ENCODE measurements around the gene IL17RC. TPM values are rescaled to one million over a fixed set of nuclear protein-coding genes. Genes with fewer than 3 reads are reported as not detected.
A peak's percentile ranks its signal among the peaks of the same experiment; 100 is the strongest.
"Not testable (repeated sequence)": the region's sequence is repeated elsewhere in the genome, so short reads cannot be mapped to it uniquely, and the experiment has no call there.

The IL17RC gene
- total and polyA plus RNA-seq, 2 experiments from 2014 or later, result 8.4 to 12.6 TPM

DNA sequence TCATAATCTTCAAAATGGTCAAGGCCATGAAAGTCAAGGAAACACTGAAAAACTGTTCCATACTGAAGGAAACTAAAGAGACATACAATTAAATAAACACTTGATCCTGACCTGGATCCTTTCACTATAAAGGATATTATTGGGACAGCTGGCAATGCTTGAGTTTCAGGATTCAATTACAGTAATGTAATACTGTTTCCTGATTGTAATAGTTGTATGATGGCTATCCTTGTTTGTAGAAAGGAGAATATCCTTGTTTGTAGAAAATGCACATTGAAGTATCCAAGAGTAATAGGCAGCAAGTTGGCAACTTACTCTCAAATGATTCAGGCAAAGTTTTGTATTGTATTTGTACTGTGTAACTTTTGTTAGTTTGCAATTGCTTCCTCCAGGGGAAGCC lies 41.5 kb upstream of the IL17RC start (continued):
- TF ChIP-seq STAT1 (IDR thresholded peaks at IDR 0.05; ENCODE audit: unreplicated experiment), result no peak
- no peak for TF ChIP-seq POLR2AphosphoS5 (IDR thresholded peaks at IDR 0.05; ENCODE audit: low read depth)
- no peak for TF ChIP-seq ZNF331 (CRISPR knock-in tag; IDR thresholded peaks at IDR 0.05; ENCODE audit: low read depth)

DNA sequence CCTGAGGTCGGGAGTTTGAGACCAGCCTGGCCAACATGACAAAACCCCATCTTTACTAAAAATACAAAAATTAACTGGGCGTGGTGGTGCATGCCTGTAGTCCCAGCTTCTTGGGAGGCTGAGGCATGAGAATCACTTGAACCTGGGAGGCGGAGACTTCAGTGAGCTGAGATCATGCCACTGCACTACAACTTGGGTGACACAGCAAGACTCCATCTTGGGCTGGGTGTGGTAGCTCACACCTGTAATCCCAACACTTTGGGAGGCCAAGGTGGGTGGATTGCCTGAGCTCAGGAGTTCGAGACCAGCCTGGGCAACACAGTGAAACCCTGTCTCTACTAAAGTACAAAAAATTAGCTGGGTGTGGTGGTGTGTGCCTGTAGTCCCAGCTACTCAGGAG lies 40.6 kb upstream of the IL17RC start:
- not testable (repeated sequence) for DNase-seq (ENCODE audit: low spot score); H3K27ac ChIP-seq (ENCODE audit: low read depth); H3K27ac Mint-ChIP-seq; H3K4me2 ChIP-seq; H3K79me2 ChIP-seq (replicated peaks; ENCODE audit: insufficient read depth); H2AFZ ChIP-seq; H3K9me3 Mint-ChIP-seq; H3K36me3 Mint-ChIP-seq (ENCODE audit: low read depth); H3K36me3 ChIP-seq (ENCODE audit: insufficient read depth); H3K27me3 Mint-ChIP-seq (ENCODE audit: insufficient read depth, low read depth, poor library complexity); H3K4me3 ChIP-seq; ATAC-seq; H4K20me1 ChIP-seq (replicated peaks; ENCODE audit: insufficient read depth); H3K4me1 ChIP-seq (ENCODE audit: insufficient read depth); H3K4me1 Mint-ChIP-seq; H3K4me3 Mint-ChIP-seq; H3F3A ChIP-seq (replicated peaks; ENCODE audit: low read depth); H3K9me2 ChIP-seq (ENCODE audit: insufficient read depth); H3K27me3 ChIP-seq (ENCODE audit: insufficient read depth)

DNA sequence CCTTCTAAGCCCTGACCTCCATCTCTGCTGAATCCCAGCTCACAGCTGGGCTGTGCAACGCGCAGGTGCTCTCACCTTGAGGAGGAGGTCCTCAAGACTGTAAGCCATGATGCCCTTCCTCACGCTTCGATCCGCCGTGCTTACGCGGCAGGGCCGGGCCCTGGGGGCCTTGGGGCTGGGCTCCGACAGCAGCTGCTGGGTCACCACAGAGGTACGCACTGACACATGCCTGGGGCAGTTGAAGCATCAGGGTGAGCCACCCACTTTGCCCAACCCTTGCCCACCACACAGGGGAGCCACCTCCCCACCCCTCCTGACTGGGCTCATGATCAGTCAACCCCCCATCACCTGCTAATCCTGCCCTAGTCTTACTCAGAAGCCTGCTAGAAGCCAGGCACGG lies 39.9 kb upstream of the IL17RC start:
- Mint-ChIP-seq H3K4me3 (no peak overlapping the region), H3K36me3 (ENCODE audit: low read depth) (no peaks in the 10 kb centered on the region), H3K27me3 (ENCODE audit: insufficient read depth, low read depth, poor library complexity) (peaks cover 2% of the 10 kb centered on the region), H3K9me3 (no peaks in the 10 kb centered on the region; the same call in 2 of the 3 replicates), H3K4me1 (0 out of 3 replicates have a peak, but pooled peaks cover 3% of the 10 kb centered on the region), H3K27ac (no peak overlapping the region)
- ATAC-seq (peak; percentile 67), DNase-seq (ENCODE audit: low spot score) (no peak)
- Histone ChIP-seq H2AFZ (no peak overlapping the region), H3K4me3 (no peak overlapping the region), H3K27ac (ENCODE audit: low read depth) (no peak overlapping the region), H3K4me2 (no peak overlapping the region), H3K4me1 (ENCODE audit: insufficient read depth) (no peaks in the 10 kb centered on the region), H3F3A (replicated peaks; ENCODE audit: low read depth) (no peaks in the 10 kb centered on the region), H3K27me3 (ENCODE audit: insufficient read depth) (no peaks in the 10 kb centered on the region), H3K36me3 (ENCODE audit: insufficient read depth) (no peaks in the 10 kb centered on the region), H3K9me2 (ENCODE audit: insufficient read depth) (no peaks in the 10 kb centered on the region), H3K79me2 (replicated peaks; ENCODE audit: insufficient read depth) (no peaks in the 10 kb centered on the region), H4K20me1 (replicated peaks; ENCODE audit: insufficient read depth) (no peaks in the 10 kb centered on the region)
- TF ChIP-seq, protein P1, sequence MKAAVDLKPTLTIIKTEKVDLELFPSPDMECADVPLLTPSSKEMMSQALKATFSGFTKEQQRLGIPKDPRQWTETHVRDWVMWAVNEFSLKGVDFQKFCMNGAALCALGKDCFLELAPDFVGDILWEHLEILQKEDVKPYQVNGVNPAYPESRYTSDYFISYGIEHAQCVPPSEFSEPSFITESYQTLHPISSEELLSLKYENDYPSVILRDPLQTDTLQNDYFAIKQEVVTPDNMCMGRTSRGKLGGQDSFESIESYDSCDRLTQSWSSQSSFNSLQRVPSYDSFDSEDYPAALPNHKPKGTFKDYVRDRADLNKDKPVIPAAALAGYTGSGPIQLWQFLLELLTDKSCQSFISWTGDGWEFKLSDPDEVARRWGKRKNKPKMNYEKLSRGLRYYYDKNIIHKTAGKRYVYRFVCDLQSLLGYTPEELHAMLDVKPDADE (IDR thresholded peaks at IDR 0.05), result no peak
- TF ChIP-seq, protein P2, sequence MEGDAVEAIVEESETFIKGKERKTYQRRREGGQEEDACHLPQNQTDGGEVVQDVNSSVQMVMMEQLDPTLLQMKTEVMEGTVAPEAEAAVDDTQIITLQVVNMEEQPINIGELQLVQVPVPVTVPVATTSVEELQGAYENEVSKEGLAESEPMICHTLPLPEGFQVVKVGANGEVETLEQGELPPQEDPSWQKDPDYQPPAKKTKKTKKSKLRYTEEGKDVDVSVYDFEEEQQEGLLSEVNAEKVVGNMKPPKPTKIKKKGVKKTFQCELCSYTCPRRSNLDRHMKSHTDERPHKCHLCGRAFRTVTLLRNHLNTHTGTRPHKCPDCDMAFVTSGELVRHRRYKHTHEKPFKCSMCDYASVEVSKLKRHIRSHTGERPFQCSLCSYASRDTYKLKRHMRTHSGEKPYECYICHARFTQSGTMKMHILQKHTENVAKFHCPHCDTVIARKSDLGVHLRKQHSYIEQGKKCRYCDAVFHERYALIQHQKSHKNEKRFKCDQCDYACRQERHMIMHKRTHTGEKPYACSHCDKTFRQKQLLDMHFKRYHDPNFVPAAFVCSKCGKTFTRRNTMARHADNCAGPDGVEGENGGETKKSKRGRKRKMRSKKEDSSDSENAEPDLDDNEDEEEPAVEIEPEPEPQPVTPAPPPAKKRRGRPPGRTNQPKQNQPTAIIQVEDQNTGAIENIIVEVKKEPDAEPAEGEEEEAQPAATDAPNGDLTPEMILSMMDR (conservative IDR thresholded peaks at IDR 0.05; ENCODE audit: low read depth in 2 of 2), result peak in 1 of 2 experiments; percentile 36; a peak in 2 of 4 replicates

DNA sequence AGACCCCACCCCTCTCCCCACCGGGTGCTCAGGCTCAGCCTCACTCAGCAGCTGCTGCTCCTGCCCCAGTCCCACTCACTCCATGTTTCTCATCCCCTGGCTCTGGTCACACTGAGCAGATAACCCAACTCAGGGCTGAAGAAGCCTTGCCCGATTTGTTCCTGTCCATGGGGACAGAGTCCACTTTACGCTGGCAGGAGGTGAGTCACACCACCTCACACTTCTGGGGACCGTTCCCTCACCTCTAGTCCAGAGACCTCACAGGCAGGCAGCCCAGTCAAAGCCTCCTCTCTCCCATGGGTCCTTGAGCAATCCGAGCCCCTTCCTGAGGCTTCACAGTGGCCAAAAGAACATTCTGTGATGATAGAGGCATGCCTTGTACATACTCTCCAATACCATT lies 38.2 kb upstream of the IL17RC start:
- no peaks in the 10 kb centered on the region for H3K36me3 Mint-ChIP-seq (ENCODE audit: low read depth)
- DNase-seq (ENCODE audit: low spot score) (no peak), ATAC-seq (no peak)
- Histone ChIP-seq H3K4me1 (ENCODE audit: insufficient read depth) (no peaks in the 10 kb centered on the region), H3K4me2 (no peak overlapping the region), H3K27me3 (ENCODE audit: insufficient read depth) (no peaks in the 10 kb centered on the region), H3K36me3 (ENCODE audit: insufficient read depth) (no peaks in the 10 kb centered on the region), H3F3A (replicated peaks; ENCODE audit: low read depth) (no peaks in the 10 kb centered on the region), H2AFZ (no peak overlapping the region), H3K79me2 (replicated peaks; ENCODE audit: insufficient read depth) (no peaks in the 10 kb centered on the region), H3K27ac (ENCODE audit: low read depth) (no peak overlapping the region), H3K9me2 (ENCODE audit: insufficient read depth) (no peaks in the 10 kb centered on the region), H3K4me3 (no peak overlapping the region), H4K20me1 (replicated peaks; ENCODE audit: insufficient read depth) (no peaks in the 10 kb centered on the region)
- H3K27ac Mint-ChIP-seq, result no peak overlapping the region
- peaks cover 2% of the 10 kb centered on the region for H3K27me3 Mint-ChIP-seq (ENCODE audit: insufficient read depth, low read depth, poor library complexity)
- 0 out of 3 replicates have a peak, but pooled peaks cover 3% of the 10 kb centered on the region for H3K4me1 Mint-ChIP-seq
- H3K4me3 Mint-ChIP-seq, result no peak overlapping the region
- H3K9me3 Mint-ChIP-seq, result no peaks in the 10 kb centered on the region
- TF ChIP-seq, protein P1 (IDR thresholded peaks at IDR 0.05), result no peak
- no peak for TF ChIP-seq CREB1 (CRISPR knock-in tag; IDR thresholded peaks at IDR 0.05; ENCODE audit: low read depth)
- TF ChIP-seq POLR2AphosphoS5 (IDR thresholded peaks at IDR 0.05; ENCODE audit: low read depth), result no peak
- TF ChIP-seq NANOG (IDR thresholded peaks at IDR 0.05; ENCODE audit: borderline replicate concordance), result no peak
- no peak for TF ChIP-seq EZH2 (IDR thresholded peaks at IDR 0.05; ENCODE audit: low read depth, unreplicated experiment)
- TF ChIP-seq ZNF114 (CRISPR knock-in tag; IDR thresholded peaks at IDR 0.05), result no peak
